Activated CD8-positive, alpha-beta memory T cell treated with anti-CD3 and anti-CD28 coated beads for 48 hours (primary cell): ENCODE measurements around the gene DAP.
"Not testable (repeated sequence)": the region's sequence is repeated elsewhere in the genome, so short reads cannot be mapped to it uniquely, and the experiment has no call there.

Experiments
- DNase-seq, 3 experiments: peaks; one replicate each; pipeline ENCODE4 v3.0.0-alpha.2; 2020; ENCODE audit warnings: low read depth in 2 of 3, low spot score in 2 of 3

The DAP gene

GRCh38 chr5:10658265-10658664 lies 102.8 kb downstream of the DAP start:
- DNase-seq: no peak

- DNase-seq: no peak
These were observed 104.8 kb downstream of the DAP start for GRCh38 chr5:10655972-10656830.

- no peak for DNase-seq
These were observed 105.7 kb downstream of the DAP start for GRCh38 chr5:10655161-10655971.

- no peak for DNase-seq
These were observed 106.5 kb downstream of the DAP start for GRCh38 chr5:10654566-10654965.

GRCh38 chr5:10653751-10654400 lies 107.2 kb downstream of the DAP start:
- no peak for DNase-seq

- no peak for DNase-seq
These were observed 108.0 kb downstream of the DAP start for GRCh38 chr5:10653043-10653442.

GRCh38 chr5:10652606-10653005 lies 108.4 kb downstream of the DAP start:
- DNase-seq: no peak

- DNase-seq: no peak
These were observed 108.9 kb downstream of the DAP start for GRCh38 chr5:10652151-10652550.

GRCh38 chr5:10649666-10650380 lies 111.2 kb downstream of the DAP start:
- no peak for DNase-seq

- no peak for DNase-seq
These were observed 112.0 kb downstream of the DAP start for GRCh38 chr5:10648806-10649665.

- DNase-seq: no peak
These were observed 113.4 kb downstream of the DAP start for GRCh38 chr5:10647640-10648039.

- no peak for DNase-seq
These were observed 115.4 kb downstream of the DAP start for GRCh38 chr5:10645671-10646070.

- DNase-seq: no peak
These were observed 115.9 kb downstream of the DAP start for GRCh38 chr5:10645146-10645545.

- no peak for DNase-seq
These were observed 116.8 kb downstream of the DAP start for GRCh38 chr5:10644192-10644591.

GRCh38 chr5:10642367-10642766 lies 118.7 kb downstream of the DAP start:
- DNase-seq: no peak

GRCh38 chr5:10639846-10640368 lies 121.1 kb downstream of the DAP start:
- DNase-seq: no peak

GRCh38 chr5:10638723-10639122 lies 122.3 kb downstream of the DAP start:
- DNase-seq: not testable (repeated sequence)

- DNase-seq: no peak
These were observed 123.1 kb downstream of the DAP start for GRCh38 chr5:10637944-10638343.

- DNase-seq: no peak
These were observed 124.5 kb downstream of the DAP start for GRCh38 chr5:10636363-10637142.
